Spleen (tissue), 7 donors: ENCODE measurements around the gene RPS6KC1.

Source experiments
- CTCF ChIP-seq, 11 experiments: fragments of 200-600 bp in 7 of 11; fragments of 450-650 bp in 4 of 11; sonication (generic) in 4 of 11; IDR thresholded peaks in 8 of 11; conservative IDR thresholded peaks in 3 of 11; 1 replicate in 7 of 11; 2 replicates in 4 of 11; pipeline versions ENCODE4 v1.4.0 to v1.8.0; 2016 to 2021; ENCODE audit warnings: antibody characterized with exemption in 11 of 11, inconsistent platforms in 4 of 11, mild to moderate bottlenecking in 1 of 11
- POLR2A ChIP-seq, 3 donors: fragments of 450-650 bp; IDR thresholded peaks; one replicate each; pipeline ENCODE4 v1.5.1; 2017; ENCODE audit warnings: antibody characterized with exemption in 3 of 3, mild to moderate bottlenecking in 1 of 3
- donor health status: DM: no; HTN: no; CAD: no; lungs with moderate emphysema.
- donor health status: DM: no; HTN: no; CAD: no.
- donor health status: DM: no; HTN: no; CAD: no.

GRCh38 chr1:213082420-213083111, 31.5 kb downstream of the RPS6KC1 start:
- TF ChIP-seq POLR2A (IDR thresholded peaks at IDR 0.05) (no peak), CTCF (IDR thresholded peaks at IDR 0.05 in 8 of 11, conservative IDR thresholded peaks at IDR 0.05 in 3 of 11) (no peak)
